ENCODE measurements around the gene ZIK1.

DNA sequence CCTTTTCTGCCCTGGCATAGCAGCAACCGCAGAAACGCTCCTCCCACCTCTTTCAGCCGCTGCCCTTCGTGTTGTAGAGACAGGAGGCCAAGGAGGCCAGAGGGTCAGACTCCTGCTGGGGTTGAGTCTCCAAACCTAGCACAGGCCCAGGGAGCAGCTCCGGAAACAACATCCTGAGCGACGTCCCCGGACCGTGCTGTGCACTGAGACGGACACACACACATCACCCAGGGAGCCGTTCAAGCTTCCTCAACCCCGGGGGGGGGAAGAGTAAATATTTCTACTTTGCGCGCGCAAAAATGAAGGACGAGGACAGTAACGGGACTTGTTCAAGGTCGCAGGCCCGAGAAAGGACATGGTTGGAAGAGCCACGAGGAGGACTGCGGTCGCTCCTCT lies 24.9 kb upstream of the ZIK1 start:
- TF ChIP-seq, protein P1, sequence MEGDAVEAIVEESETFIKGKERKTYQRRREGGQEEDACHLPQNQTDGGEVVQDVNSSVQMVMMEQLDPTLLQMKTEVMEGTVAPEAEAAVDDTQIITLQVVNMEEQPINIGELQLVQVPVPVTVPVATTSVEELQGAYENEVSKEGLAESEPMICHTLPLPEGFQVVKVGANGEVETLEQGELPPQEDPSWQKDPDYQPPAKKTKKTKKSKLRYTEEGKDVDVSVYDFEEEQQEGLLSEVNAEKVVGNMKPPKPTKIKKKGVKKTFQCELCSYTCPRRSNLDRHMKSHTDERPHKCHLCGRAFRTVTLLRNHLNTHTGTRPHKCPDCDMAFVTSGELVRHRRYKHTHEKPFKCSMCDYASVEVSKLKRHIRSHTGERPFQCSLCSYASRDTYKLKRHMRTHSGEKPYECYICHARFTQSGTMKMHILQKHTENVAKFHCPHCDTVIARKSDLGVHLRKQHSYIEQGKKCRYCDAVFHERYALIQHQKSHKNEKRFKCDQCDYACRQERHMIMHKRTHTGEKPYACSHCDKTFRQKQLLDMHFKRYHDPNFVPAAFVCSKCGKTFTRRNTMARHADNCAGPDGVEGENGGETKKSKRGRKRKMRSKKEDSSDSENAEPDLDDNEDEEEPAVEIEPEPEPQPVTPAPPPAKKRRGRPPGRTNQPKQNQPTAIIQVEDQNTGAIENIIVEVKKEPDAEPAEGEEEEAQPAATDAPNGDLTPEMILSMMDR (IDR thresholded peaks at IDR 0.05), result no peak
- no peak for TF ChIP-seq POLR2A (IDR thresholded peaks at IDR 0.05)
- no peak for TF ChIP-seq EP300 (IDR thresholded peaks at IDR 0.05)
